A673 (cell line): ENCODE measurements around the gene PLAC1. TPM values are rescaled to one million over a fixed set of nuclear protein-coding genes. Genes with fewer than 3 reads are reported as not detected.

Source experiments
- BruUV-seq: library from RNA; stranded (reverse); fragments of 400-500 nt; replicated peaks from 2 replicates; lab custom pipeline; 2021; lab: Mats Ljungman, UMichigan
- CTCF ChIA-PET: fragments of 300-600 bp; sonication (Branson Sonifier 250); formaldehyde crosslinking; loops from one replicate; lab custom pipeline; 2022; ENCODE audit warnings: antibody characterized with exemption; lab: Charles Lee
- POLR2A ChIA-PET: fragments of 300-600 bp; sonication (Branson Sonifier 250); formaldehyde crosslinking; loops from one replicate; lab custom pipeline; 2022; ENCODE audit warnings: antibody characterized with exemption; ENCODE audit not compliant: low non-redundant PET; lab: Charles Lee
- DNase-seq: peaks from one replicate; pipeline ENCODE4 v3.0.0-alpha.2; 2015; ENCODE audit warnings: low spot score
- H3K27ac ChIP-seq: fragments of 200-600 bp; sonication (generic); 2 replicates; pipeline ENCODE4 v1.5.1; 2016; ENCODE audit warnings: mixed run types, low read depth, mild to moderate bottlenecking, mixed read lengths, antibody characterized with exemption, low read length; ENCODE audit not compliant: poor library complexity, severe bottlenecking
- H3K27me3 ChIP-seq: fragments of 200-600 bp; sonication (generic); replicated peaks from 2 replicates; pipeline ENCODE4 v1.6.1; 2017; ENCODE audit warnings: mixed run types, low read depth, mild to moderate bottlenecking, mixed read lengths, antibody characterized with exemption, low read length; ENCODE audit not compliant: insufficient read depth, poor library complexity
- H3K36me3 ChIP-seq: fragments of 200-600 bp; sonication (generic); 2 replicates; pipeline ENCODE4 v1.6.1; 2016; ENCODE audit warnings: mixed run types, mild to moderate bottlenecking, mixed read lengths, antibody characterized with exemption, low read length; ENCODE audit not compliant: insufficient read depth, poor library complexity, severe bottlenecking
- H3K4me1 ChIP-seq: fragments of 200-600 bp; sonication (generic); 2 replicates; pipeline ENCODE4 v1.6.1; 2017; ENCODE audit warnings: mixed run types, mild to moderate bottlenecking, mixed read lengths, antibody characterized with exemption, low read length; ENCODE audit not compliant: insufficient read depth, poor library complexity, severe bottlenecking
- H3K4me3 ChIP-seq: fragments of 200-600 bp; sonication (generic); 2 replicates; pipeline ENCODE4 v1.5.1; 2016; ENCODE audit warnings: low read depth, mixed run types, mild to moderate bottlenecking, mixed read lengths, low read length; ENCODE audit not compliant: poor library complexity, severe bottlenecking
- H3K9me3 ChIP-seq: fragments of 200-600 bp; sonication (generic); 2 replicates; pipeline ENCODE4 v1.6.1; 2016; ENCODE audit warnings: mixed run types, low read depth, mild to moderate bottlenecking, mixed read lengths, antibody characterized with exemption, low read length; ENCODE audit not compliant: poor library complexity, severe bottlenecking
- CTCF ChIP-seq: fragments of 300-800, 200-600 bp; sonication (generic); conservative IDR thresholded peaks from 2 replicates; pipeline ENCODE4 v1.5.1; 2017; ENCODE audit warnings: low read depth, mild to moderate bottlenecking, antibody characterized with exemption, low read length, moderate library complexity, mixed read lengths
- EZH2 ChIP-seq: fragments of 200-600 bp; sonication (generic); IDR thresholded peaks from 2 replicates; pipeline ENCODE4 v1.6.1; 2017; ENCODE audit warnings: borderline replicate concordance, low read depth, mild to moderate bottlenecking, mixed read lengths, antibody characterized with exemption, low read length; ENCODE audit not compliant: poor library complexity, severe bottlenecking
- intact Hi-C: fragments of 100-400 bp; cut with micrococcal nuclease; formaldehyde crosslinking; loops from one replicate; pipeline ENCODE4 v1.10.0; 2022; ENCODE audit not compliant: unreplicated experiment
- total RNA-seq: library from RNA; stranded (reverse); gene quantifications from 2 replicates; pipeline ENCODE4 v1.2.3, GENCODE V29; 2021

Gene PLAC1
- total RNA-seq, 1 experiment from 2014 or later: 0.43 TPM

- BruUV-seq: no TSS peak
- ChIA-PET POLR2A (no interaction called here), CTCF (no interaction called here)
- intact Hi-C loops: no loop called here
- Histone ChIP-seq H3K27ac (no peak overlapping the region), H3K27me3 (no peaks in the 10 kb centered on the region), H3K4me3 (no peak overlapping the region), H3K4me1 (no peaks in the 10 kb centered on the region), H3K36me3 (no peaks in the 10 kb centered on the region), H3K9me3 (no peaks in the 10 kb centered on the region)
- DNase-seq: no peak
- TF ChIP-seq CTCF (no peak), EZH2 (no peak)
Observed at GRCh38 chrX:134646691-134647090, 11.6 kb downstream of the PLAC1 start.

- TF ChIP-seq EZH2 (no peak), CTCF (no peak)
- Histone ChIP-seq H3K27ac (no peak overlapping the region), H3K9me3 (no peaks in the 10 kb centered on the region), H3K4me1 (no peaks in the 10 kb centered on the region), H3K36me3 (no peaks in the 10 kb centered on the region), H3K27me3 (no peaks in the 10 kb centered on the region), H3K4me3 (no peak overlapping the region)
- intact Hi-C loops: no loop called here
- DNase-seq: no peak
- ChIA-PET CTCF (no interaction called here), POLR2A (no interaction called here)
- no TSS peak for BruUV-seq
Observed at GRCh38 chrX:134645936-134646543, 12.2 kb downstream of the PLAC1 start.

- no TSS peak for BruUV-seq
- Histone ChIP-seq H3K4me1 (no peaks in the 10 kb centered on the region), H3K9me3 (no peaks in the 10 kb centered on the region), H3K27ac (no peak overlapping the region), H3K27me3 (no peaks in the 10 kb centered on the region), H3K36me3 (no peaks in the 10 kb centered on the region), H3K4me3 (no peak overlapping the region)
- intact Hi-C loops: no loop called here
- POLR2A ChIA-PET: interaction anchor here (0.6 kb wide), 1 partner anchor 164 kb away, joined by 13 read pairs; a partner anchor contains a TSS
- CTCF ChIA-PET: no interaction called here
- no peak for TF ChIP-seq CTCF
- TF ChIP-seq EZH2: no peak
- no peak for DNase-seq
Observed at GRCh38 chrX:134642386-134642785, 15.9 kb downstream of the PLAC1 start.
